ENCODE data around the gene CREB5.

CREB5 gene

GRCh38 chr7:28516390-28517172 lies 104.3 kb downstream of the CREB5 start:
- no peak for DNase-seq (ENCODE audit: low spot score)

DNA sequence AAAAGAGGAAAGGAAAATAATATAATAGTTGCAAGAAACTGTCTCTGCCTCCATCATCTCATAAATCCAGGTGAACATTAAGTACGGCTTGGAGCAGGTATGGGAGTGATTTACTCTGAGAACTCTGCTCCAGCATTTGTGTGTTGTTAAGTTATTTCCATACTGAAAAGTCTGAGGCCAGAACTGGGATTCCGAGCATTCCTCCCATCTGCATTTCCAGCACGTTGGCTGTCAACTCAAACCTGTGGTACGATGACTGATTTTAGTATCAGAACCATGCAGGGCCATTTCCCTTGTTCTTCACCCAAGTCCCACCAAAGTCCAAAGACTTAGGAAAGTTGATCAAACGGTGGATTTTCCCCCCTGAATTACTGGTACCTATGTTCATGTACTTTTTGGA lies 104.9 kb downstream of the CREB5 start:
- DNase-seq (ENCODE audit: low spot score), result no peak

DNA sequence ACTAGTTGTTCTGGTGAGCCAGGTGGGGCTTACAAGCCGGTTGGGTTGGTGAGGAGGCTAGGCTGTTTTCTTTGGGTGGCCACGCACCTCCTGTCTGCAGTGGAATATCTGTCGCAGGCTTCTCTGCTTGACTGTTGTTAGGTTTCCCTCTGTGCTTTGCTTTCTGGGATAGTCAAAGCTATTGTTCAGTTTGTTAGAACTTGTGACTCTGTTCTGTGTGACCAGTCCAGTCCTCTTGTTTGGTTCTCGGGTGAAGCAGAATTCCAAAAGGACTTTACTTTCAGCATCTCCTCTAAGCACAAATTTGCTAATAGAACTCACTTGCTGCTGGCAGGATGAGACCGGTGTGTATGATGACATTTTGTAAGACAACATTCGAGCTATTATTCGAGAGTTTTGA lies 105.3 kb downstream of the CREB5 start:
- DNase-seq (ENCODE audit: low spot score), result no peak

- no peak for DNase-seq (ENCODE audit: low spot score)
These were observed 108.0 kb downstream of the CREB5 start for GRCh38 chr7:28520074-28521015.

GRCh38 chr7:28524978-28525377 lies 112.7 kb downstream of the CREB5 start:
- no peak for DNase-seq (ENCODE audit: low spot score)

DNA sequence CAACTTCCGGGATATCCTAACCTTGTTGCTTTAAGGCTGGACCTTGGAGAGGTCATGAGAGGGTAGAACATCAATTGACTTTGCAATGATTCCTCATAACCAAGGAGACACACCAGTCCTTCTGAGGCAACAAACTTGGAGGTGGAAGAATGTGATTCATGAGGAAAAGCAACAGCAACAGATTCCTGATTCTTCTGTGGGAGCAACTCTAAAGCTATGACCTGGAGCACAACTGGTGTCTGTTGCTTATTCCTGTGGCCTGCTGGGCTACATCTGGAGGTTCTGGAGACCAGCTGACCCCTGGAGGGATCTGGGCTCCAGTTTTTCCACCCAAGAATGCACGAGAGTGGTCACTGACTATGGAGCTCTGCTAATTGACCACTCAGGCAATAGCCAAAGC lies 116.6 kb downstream of the CREB5 start:
- no peak for DNase-seq (ENCODE audit: low spot score)

DNA sequence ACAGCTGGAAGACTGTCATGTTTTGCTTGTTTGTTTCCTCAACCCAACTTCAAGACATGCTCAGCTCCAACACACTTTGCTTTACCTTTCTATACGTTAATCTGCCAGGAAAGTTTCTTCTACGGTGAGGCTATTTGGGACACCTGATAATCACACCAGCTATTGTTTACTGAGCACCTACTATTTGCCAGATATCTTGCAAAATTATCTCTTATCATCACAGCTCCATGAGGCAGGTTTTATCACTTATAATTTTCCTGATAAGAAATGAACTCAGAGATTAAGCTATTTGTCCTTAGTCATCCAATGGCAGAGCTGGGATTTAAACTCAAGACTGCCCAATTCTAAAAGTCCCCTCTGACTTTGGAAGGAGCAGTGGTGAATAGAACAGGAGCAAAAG lies 117.4 kb downstream of the CREB5 start:
- no peak for DNase-seq (ENCODE audit: low spot score)

- DNase-seq (ENCODE audit: low spot score), result no peak
These were observed 118.0 kb downstream of the CREB5 start for GRCh38 chr7:28530175-28530802.

GRCh38 chr7:28530803-28531175 lies 118.5 kb downstream of the CREB5 start:
- no peak for DNase-seq (ENCODE audit: low spot score)

GRCh38 chr7:28531291-28531690 lies 119.0 kb downstream of the CREB5 start:
- DNase-seq (ENCODE audit: low spot score), result no peak

GRCh38 chr7:28532181-28532580 lies 119.9 kb downstream of the CREB5 start:
- DNase-seq (ENCODE audit: low spot score), result no peak

DNA sequence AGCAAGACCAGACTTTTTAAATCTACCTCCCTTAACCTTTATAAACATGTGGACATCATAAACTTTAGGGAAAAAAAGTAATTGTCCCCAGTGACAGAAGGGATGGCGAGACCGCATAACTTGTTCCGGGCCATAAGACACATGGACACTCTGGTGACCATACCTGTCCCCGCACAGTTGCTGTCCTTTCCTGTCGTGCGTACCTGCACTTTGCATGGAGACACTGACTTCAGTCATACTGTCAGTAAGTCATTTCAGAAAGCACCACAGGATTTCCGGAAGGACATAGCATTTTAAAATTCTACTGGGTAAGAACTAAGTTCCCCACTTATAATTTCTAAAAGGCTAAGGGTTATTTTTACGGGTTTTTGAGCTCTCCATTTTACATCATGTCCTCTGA lies 120.9 kb downstream of the CREB5 start:
- DNase-seq (ENCODE audit: low spot score), result no peak

- no peak for DNase-seq (ENCODE audit: low spot score)
These were observed 121.6 kb downstream of the CREB5 start for GRCh38 chr7:28533731-28534531.

GRCh38 chr7:28536259-28536658 lies 123.9 kb downstream of the CREB5 start:
- DNase-seq (ENCODE audit: low spot score), result peak; percentile 11

DNA sequence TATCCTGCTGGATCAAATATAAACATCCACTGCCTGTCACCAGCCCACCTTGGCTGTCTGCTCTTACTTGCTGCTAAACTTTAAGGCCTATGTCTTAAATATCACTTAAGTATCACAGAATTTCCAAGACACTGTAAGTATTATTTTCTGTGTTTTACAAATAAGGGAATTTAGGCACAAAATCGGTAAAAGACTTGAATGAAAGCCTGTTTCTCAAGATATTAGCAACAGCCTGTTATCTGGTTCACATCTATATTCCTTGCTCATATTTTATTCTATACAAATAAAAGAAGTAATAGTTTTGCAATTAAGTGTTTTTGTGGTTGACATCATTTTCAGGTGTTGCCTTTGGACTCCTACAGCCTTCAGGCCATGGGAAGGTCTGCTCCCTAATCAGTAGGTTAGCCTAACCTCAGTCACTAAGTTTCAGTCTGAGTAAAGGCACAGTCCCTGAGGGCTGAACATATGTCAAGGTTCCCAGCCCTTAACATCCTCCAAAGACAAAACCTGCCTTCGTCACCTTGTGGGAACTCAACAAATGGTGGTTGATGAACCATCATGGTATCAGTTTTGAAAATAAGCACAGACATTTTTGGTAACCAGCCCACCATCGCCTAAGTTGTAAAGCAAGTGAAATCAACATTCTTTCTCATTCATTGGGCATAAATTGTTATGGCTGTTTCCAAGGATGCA lies 127.1 kb downstream of the CREB5 start:
- no peak for DNase-seq (ENCODE audit: low spot score)

GRCh38 chr7:28542410-28542809 lies 130.1 kb downstream of the CREB5 start:
- no peak for DNase-seq (ENCODE audit: low spot score)

- DNase-seq (ENCODE audit: low spot score), result no peak
These were observed 132.3 kb downstream of the CREB5 start for GRCh38 chr7:28544453-28545117.

DNA sequence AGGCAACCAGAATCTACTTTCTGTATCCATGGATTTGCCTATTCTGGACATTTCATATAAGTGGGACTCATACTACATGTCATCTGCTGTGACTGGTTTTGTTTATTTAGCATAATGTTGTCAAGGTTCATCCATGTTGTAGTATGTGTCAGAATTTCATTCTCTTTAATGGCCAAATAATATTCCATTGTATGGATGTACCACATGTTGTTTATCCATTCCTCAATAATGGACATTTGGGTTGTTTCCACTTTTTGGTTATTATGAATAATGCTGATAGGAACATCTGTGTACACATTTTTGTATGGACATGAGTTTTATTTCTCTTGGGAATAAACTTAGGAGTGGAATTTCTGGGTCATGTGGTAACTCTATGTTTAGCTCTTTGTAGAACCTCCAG lies 133.7 kb downstream of the CREB5 start:
- DNase-seq (ENCODE audit: low spot score), result no peak

DNA sequence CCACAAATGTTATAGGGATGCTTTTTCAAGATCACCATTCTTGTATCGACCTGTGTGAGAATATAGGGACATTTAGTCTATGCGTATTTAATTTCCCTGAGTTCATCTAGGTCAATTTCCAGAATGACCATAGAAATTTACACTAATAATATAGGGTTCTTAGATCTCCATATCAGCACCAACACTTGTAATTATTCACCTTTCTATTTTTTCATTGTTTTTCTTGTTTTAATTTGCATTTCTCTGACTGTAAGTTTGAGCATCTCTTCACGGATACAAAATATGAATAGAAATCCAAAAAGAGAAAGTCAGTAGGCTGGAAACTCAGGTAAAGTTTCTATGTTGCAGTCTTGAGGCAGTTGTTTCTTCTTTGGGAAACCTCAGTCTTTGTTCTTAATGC lies 134.8 kb downstream of the CREB5 start:
- no peak for DNase-seq (ENCODE audit: low spot score)

DNA sequence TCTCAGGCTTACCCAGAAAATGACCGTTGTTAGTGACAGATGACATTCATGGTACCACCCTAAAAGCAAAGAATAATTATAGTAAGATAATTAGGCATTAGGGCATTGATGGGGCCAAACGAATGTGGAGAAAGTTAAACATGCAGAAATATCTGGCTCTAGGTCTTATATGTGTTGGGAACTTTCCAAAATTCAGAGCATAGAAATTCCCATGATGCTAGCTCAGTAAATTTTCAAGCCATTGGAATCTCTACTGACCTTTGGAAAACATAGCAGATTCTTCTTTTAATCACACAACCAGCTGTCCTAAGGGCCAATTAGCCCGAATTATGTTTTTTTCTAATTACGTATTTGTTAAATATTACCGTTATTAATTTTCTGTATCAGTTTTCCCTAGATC lies 136.1 kb downstream of the CREB5 start:
- DNase-seq (ENCODE audit: low spot score), result no peak

DNA sequence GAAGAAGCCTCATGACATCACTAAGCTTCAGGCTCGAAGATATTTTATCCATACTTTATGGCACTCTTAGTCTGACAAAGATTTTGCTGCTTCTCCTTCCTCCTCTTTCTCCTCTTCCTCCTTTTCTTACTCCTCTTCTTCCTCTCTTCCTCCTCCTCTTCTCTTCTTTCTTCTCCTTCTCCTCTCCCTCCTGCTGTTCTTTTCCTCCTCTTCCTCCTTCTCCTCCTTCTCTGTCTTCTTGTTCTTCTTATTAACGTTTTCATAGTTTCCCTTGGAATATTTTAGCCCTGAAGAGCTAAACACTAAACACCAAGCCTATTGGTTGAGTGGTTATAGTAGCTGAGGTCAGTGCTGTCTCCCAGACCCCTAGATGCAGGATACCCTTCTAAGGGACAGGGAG lies 137.7 kb downstream of the CREB5 start:
- DNase-seq (ENCODE audit: low spot score), result no peak

Data from AG08395 (cell line).